GM18502 (cell line): ENCODE data around the gene TSPAN6.

Experiments
- ATAC-seq: cut with Tn5 transposase; IDR thresholded peaks from one replicate; pipeline ENCODE4 v1.9.1; 2021; ENCODE audit warnings: mild to moderate bottlenecking; ENCODE audit not compliant: unreplicated experiment, poor library complexity

Gene TSPAN6

DNA sequence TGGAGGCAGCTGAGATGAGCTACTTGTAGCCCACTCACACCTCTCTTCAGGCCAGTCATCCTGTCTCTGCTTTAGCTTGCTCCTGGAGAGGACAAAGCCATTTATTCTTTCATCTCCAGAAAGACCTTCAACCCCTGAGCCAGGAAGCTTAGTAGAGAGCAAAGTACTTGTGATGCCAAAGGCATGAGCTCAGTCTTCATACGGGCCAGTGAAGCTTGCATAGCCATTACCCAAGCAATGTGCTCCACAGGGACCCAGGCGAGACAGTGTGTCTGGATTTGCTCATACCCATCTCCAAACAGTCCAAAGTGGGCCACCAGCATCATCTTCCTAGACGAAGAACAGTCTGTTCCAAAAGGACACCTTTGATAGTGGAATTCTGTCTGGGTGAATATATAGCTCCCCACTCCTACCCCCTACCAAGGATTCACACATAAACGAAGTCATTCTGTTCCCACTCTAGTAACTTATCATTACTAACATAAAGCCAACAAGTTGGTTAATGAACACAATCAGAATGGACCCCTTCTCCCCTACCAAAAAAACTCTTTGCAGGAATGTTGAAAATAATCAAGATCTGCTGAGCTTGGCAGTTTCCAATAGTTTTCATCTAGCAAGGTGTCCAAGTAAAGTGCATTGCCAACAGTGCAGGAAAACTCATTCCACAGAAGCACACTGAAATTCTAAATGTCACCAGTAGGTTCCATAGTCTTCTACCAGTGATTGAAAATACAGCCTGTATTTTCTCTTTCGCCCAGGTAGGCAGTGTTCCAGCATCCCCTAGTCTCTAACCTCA lies 45.2 kb downstream of the TSPAN6 start:
- ATAC-seq, result no peak

DNA sequence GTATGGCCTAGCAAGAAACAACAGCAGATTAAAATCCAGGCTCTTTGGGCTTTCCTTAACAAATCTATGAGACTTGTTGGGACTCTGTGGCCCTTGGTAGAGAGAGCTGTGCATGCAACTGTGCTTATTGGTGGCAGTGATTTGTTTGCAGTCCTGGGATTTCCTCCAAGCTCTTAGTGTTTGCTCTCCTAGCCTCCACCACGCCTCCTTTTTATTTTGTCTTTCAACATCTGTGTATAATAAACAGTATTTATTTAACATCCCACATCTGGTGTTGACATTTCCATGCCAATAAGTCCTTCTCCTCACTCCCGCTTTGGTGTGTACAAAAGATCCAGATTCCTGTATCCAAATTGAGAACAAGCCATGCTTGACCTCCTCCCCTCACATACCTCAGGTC lies 48.7 kb downstream of the TSPAN6 start:
- no peak for ATAC-seq

DNA sequence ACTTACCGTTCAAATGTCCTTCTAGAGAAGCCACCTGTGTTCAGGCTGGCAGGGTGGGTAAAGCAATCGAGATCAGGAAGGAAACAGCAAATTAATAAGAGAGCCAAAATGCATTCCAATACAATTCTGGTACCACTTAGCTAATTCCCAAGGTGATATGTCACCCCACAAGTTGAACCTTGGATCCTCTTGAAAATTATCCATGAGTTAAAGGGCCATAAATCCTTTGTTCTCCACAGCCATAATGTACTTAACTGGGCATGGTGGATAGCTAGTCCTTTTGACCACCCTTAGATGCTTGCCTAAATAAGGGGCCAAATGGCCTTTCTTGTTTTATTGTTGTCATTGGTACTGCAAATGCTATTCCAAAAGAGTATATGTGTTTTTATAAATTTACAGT lies 49.9 kb downstream of the TSPAN6 start:
- no peak for ATAC-seq

DNA sequence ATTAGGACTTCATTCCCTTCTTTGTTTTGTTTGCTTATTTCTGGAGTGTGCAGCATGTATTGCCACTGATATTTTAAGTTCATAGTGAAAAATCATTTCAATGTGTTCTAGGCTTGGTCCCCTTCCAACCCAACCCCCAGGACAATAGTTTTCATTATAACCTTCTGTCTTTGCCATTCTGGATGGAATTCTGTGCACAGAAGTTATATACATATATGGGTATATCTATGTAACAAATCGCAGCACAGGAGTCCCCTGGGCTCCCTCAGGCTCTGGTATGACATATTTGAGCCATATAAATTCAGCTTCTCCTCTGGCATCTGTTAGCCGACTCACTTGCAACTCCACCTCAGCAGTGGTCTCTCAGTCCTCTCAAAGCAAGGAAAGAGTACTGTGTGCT lies 52.0 kb downstream of the TSPAN6 start, which contains the start of gene TNMD:
TNMD (plus strand) TSS at position 326 of the 400 bp plus-strand sequence. CDS start 83 bp downstream, outside the sequence.
- no peak for ATAC-seq
